Activated CD8-positive, alpha-beta T cell treated with anti-CD3 and anti-CD28 coated beads, Interleukin-2, amount 10 ng/mL, durations not matched to agents 7 days and 5 days (primary cell): ENCODE data around the gene GRK2. TPM values are rescaled to one million over a fixed set of nuclear protein-coding genes. Genes with fewer than 3 reads are reported as not detected.
"Not testable (repeated sequence)": the region's sequence is repeated elsewhere in the genome, so short reads cannot be mapped to it uniquely, and the experiment has no call there.

ENCODE experiments used
- ATAC-seq: fragments of 150-1000 bp; cut with Tn5 transposase; one replicate; pipeline ENCODE4 v1.10.0; 2021; ENCODE audit warnings: moderate library complexity
- CTCF ChIA-PET: fragments of 350-600 bp; sonication (Branson Sonifier 250); formaldehyde crosslinking; loops from one replicate; lab custom pipeline; 2021; ENCODE audit warnings: antibody characterized with exemption; lab: Charles Lee
- POLR2A ChIA-PET: fragments of 350-600 bp; sonication (Branson Sonifier 250); formaldehyde crosslinking; loops from one replicate; lab custom pipeline; 2021; ENCODE audit warnings: antibody characterized with exemption; lab: Charles Lee
- DNase-seq: peaks from one replicate; pipeline ENCODE4 v3.0.0-alpha.2; 2020
- H3K27ac Mint-ChIP-seq: one replicate; pipeline ENCODE4 v1.8.0; 2021; ENCODE audit warnings: mild to moderate bottlenecking, mixed read lengths
- H3K27me3 Mint-ChIP-seq: one replicate; pipeline ENCODE4 v1.8.0; 2021; ENCODE audit warnings: low read depth, mixed read lengths
- H3K36me3 Mint-ChIP-seq: one replicate; pipeline ENCODE4 v1.8.0; 2021; ENCODE audit warnings: low read depth, mixed read lengths
- H3K4me1 Mint-ChIP-seq: one replicate; pipeline ENCODE4 v1.8.0; 2021; ENCODE audit warnings: low read depth, mixed read lengths
- H3K4me3 Mint-ChIP-seq: one replicate; pipeline ENCODE4 v1.8.0; 2021; ENCODE audit warnings: mild to moderate bottlenecking, mixed read lengths
- H3K9me3 Mint-ChIP-seq: one replicate; pipeline ENCODE4 v1.8.0; 2022; ENCODE audit warnings: mixed read lengths; ENCODE audit not compliant: insufficient read depth
- total RNA-seq, 2 experiments: library from RNA; stranded (reverse); gene quantifications; one replicate each; pipeline ENCODE4 v1.2.3, GENCODE V29; 2021

Gene GRK2
- total RNA-seq, 2 experiments from 2014 or later = 338 to 348 TPM

GRCh38 chr11:67317888-67318555 is 51.7 kb downstream of the GRK2 start:
- Mint-ChIP-seq H3K4me3 (peak overlapping the region; percentile 91), H3K27ac (peak overlapping the region; percentile 99), H3K36me3 (peaks cover 4% of the 10 kb centered on the region), H3K9me3 (no peaks in the 10 kb centered on the region), H3K4me1 (peaks cover 21% of the 10 kb centered on the region), H3K27me3 (peaks cover 2% of the 10 kb centered on the region)
- POLR2A ChIA-PET = interaction anchor here (0.6 to 1.6 kb wide), 14 partner anchors 16 to 174 kb away, joined by 3 to 16 read pairs (median 6); partner anchors contain the start of genes ANKRD13D and POLD4
- ATAC-seq (peak; percentile 46), DNase-seq (peak; percentile 36)
- CTCF ChIA-PET = interaction anchor here (0.5 to 9.9 kb wide), 33 partner anchors 12 to 264 kb away, joined by 3 to 116 read pairs (median 6); partner anchors contain the start of genes ANKRD13D, GRK2, POLD4 and PPP1CA

GRCh38 chr11:67318876-67319275 is 52.6 kb downstream of the GRK2 start:
- POLR2A ChIA-PET = interaction anchor here (0.6 to 1.6 kb wide), 4 partner anchors 16 to 174 kb away, joined by 3 to 5 read pairs (median 4); partner anchors contain the start of gene POLD4
- H3K4me1 Mint-ChIP-seq = peaks cover 14% of the 10 kb centered on the region

GRCh38 chr11:67320011-67320410 is 53.7 kb downstream of the GRK2 start:
- no peak for ATAC-seq
- Mint-ChIP-seq H3K27me3 (peaks cover 3% of the 10 kb centered on the region), H3K36me3 (peaks cover 4% of the 10 kb centered on the region), H3K9me3 (no peaks in the 10 kb centered on the region), H3K4me1 (peaks cover 10% of the 10 kb centered on the region), H3K27ac (no peak overlapping the region), H3K4me3 (no peak overlapping the region)
- POLR2A ChIA-PET = interaction anchor here (1.6 kb wide), 2 partner anchors 17 to 79 kb away, joined by 5 read pairs; no protein-coding TSS in a partner anchor
- CTCF ChIA-PET = interaction anchor here (0.6 to 9.9 kb wide), 9 partner anchors 26 to 106 kb away, joined by 3 to 116 read pairs (median 3); partner anchors contain the start of genes ANKRD13D and POLD4
- no peak for DNase-seq

More at GRCh38 chr11:67318876-67319275, 52.6 kb downstream of the GRK2 start:
- H3K4me3 Mint-ChIP-seq = peak overlapping the region; percentile 91
- CTCF ChIA-PET = interaction anchor here (1.0 to 9.9 kb wide), 7 partner anchors 27 to 73 kb away, joined by 3 to 116 read pairs (median 53); partner anchors contain the start of genes POLD4 and RAD9A
- not testable (repeated sequence) for H3K36me3 Mint-ChIP-seq, ATAC-seq, H3K27me3 Mint-ChIP-seq, DNase-seq, H3K27ac Mint-ChIP-seq, H3K9me3 Mint-ChIP-seq

- POLR2A ChIA-PET = no interaction called here
- Mint-ChIP-seq H3K27ac (no peak overlapping the region), H3K27me3 (peaks cover 3% of the 10 kb centered on the region), H3K9me3 (no peaks in the 10 kb centered on the region), H3K4me3 (no peak overlapping the region), H3K4me1 (peaks cover 8% of the 10 kb centered on the region), H3K36me3 (peaks cover 4% of the 10 kb centered on the region)
- DNase-seq = no peak
- CTCF ChIA-PET = interaction anchor here (1.0 to 9.9 kb wide), 6 partner anchors 25 to 67 kb away, joined by 3 to 116 read pairs (median 58); partner anchors contain the start of gene POLD4
- no peak for ATAC-seq
These were observed 54.4 kb downstream of the GRK2 start for GRCh38 chr11:67320691-67321090.

- no peak for ATAC-seq
- no peaks in the 10 kb centered on the region for H3K9me3 Mint-ChIP-seq
- CTCF ChIA-PET = interaction anchor here (1.0 to 9.9 kb wide), 6 partner anchors 24 to 68 kb away, joined by 3 to 116 read pairs (median 58); partner anchors contain the start of gene POLD4
- DNase-seq = no peak
- no peak overlapping the region for H3K27ac Mint-ChIP-seq
- H3K4me1 Mint-ChIP-seq = peaks cover 7% of the 10 kb centered on the region
- POLR2A ChIA-PET = interaction anchor here (0.6 to 1.6 kb wide), 5 partner anchors 24 to 80 kb away, joined by 3 to 7 read pairs (median 3); no protein-coding TSS in a partner anchor
- peaks cover 3% of the 10 kb centered on the region for H3K27me3 Mint-ChIP-seq
- peaks cover 4% of the 10 kb centered on the region for H3K36me3 Mint-ChIP-seq
- H3K4me3 Mint-ChIP-seq = no peak overlapping the region
These were observed 55.1 kb downstream of the GRK2 start for GRCh38 chr11:67321313-67321871.

GRCh38 chr11:67322049-67322448 is 55.8 kb downstream of the GRK2 start:
- CTCF ChIA-PET = interaction anchor here (1.1 to 9.9 kb wide), 6 partner anchors 24 to 64 kb away, joined by 3 to 116 read pairs (median 58); partner anchors contain the start of gene POLD4

GRCh38 chr11:67323526-67323925 is 57.3 kb downstream of the GRK2 start:
- H3K27ac Mint-ChIP-seq = no peak overlapping the region
- no peaks in the 10 kb centered on the region for H3K9me3 Mint-ChIP-seq
- H3K4me1 Mint-ChIP-seq = peaks cover 2% of the 10 kb centered on the region
- ATAC-seq = no peak
- no peak overlapping the region for H3K4me3 Mint-ChIP-seq
- no peak for DNase-seq
- no peaks in the 10 kb centered on the region for H3K36me3 Mint-ChIP-seq
- ChIA-PET POLR2A (interaction anchor here (1.1 kb wide), 1 partner anchor 21 kb away, joined by 4 read pairs; no protein-coding TSS in a partner anchor), CTCF (interaction anchor here (0.8 to 7.8 kb wide), 6 partner anchors 22 to 59 kb away, joined by 3 to 76 read pairs (median 30); partner anchors contain the start of gene POLD4)
- H3K27me3 Mint-ChIP-seq = peaks cover 2% of the 10 kb centered on the region

More at GRCh38 chr11:67322049-67322448, 55.8 kb downstream of the GRK2 start:
- Mint-ChIP-seq H3K9me3 (no peaks in the 10 kb centered on the region), H3K4me3 (no peak overlapping the region), H3K36me3 (peaks cover 4% of the 10 kb centered on the region), H3K4me1 (peaks cover 7% of the 10 kb centered on the region), H3K27me3 (peaks cover 3% of the 10 kb centered on the region), H3K27ac (no peak overlapping the region)
- DNase-seq (no peak), ATAC-seq (no peak)
- POLR2A ChIA-PET = interaction anchor here (1.1 to 1.6 kb wide), 4 partner anchors 23 to 60 kb away, joined by 3 to 7 read pairs (median 3); no protein-coding TSS in a partner anchor

GRCh38 chr11:67332081-67332691 is 65.9 kb downstream of the GRK2 start:
- no peaks in the 10 kb centered on the region for H3K36me3 Mint-ChIP-seq
- ChIA-PET CTCF (interaction anchor here (0.5 to 18.5 kb wide), 4 partner anchors 13 to 70 kb away, joined by 3 to 196 read pairs (median 8); partner anchors contain the start of gene POLD4), POLR2A (interaction anchor here (0.7 kb wide), 1 partner anchor 21 kb away, joined by 3 read pairs; the partner anchor contains the start of gene POLD4)
- no peaks in the 10 kb centered on the region for H3K4me1 Mint-ChIP-seq
- no peaks in the 10 kb centered on the region for H3K9me3 Mint-ChIP-seq
- ATAC-seq = no peak
- no peak overlapping the region for H3K4me3 Mint-ChIP-seq
- no peak overlapping the region for H3K27ac Mint-ChIP-seq
- no peaks in the 10 kb centered on the region for H3K27me3 Mint-ChIP-seq
- DNase-seq = no peak

Other genes starting within 250 kb of the GRK2 start
- gene SYT12, start 243.3 kb upstream of the GRK2 start, total RNA-seq = not detected
- not detected for gene RHOD, start 209.6 kb upstream of the GRK2 start, total RNA-seq
- gene KDM2A, start 147.2 kb upstream of the GRK2 start, total RNA-seq = 10 to 100 TPM; 90.3 to 93.1 TPM
- gene ANKRD13D, start 22.8 kb downstream of the GRK2 start, total RNA-seq = 100 to 1,000 TPM; 179 to 189 TPM
- gene SSH3, start 37.1 kb downstream of the GRK2 start, total RNA-seq = 10 to 100 TPM; 12.0 to 13.0 TPM
- gene POLD4, start 87.1 kb downstream of the GRK2 start, total RNA-seq = 10 to 100 TPM; 53.2 to 56.7 TPM
- gene CLCF1, start 107.1 kb downstream of the GRK2 start, total RNA-seq = under 1 TPM; 0.29 to 0.50 TPM
- gene RAD9A, start 125.5 kb downstream of the GRK2 start, total RNA-seq = 10 to 100 TPM; 59.5 to 60.4 TPM
- gene PPP1CA, start 135.4 kb downstream of the GRK2 start, total RNA-seq = 100 to 1,000 TPM; 429 to 434 TPM
- gene TBC1D10C, start 137.6 kb downstream of the GRK2 start, total RNA-seq = 100 to 1,000 TPM; 345 to 352 TPM
- gene CARNS1, start 149.2 kb downstream of the GRK2 start, total RNA-seq = 1 to 10 TPM; 4.8 to 4.9 TPM
- 10 to 100 TPM; 64.0 to 66.9 TPM for gene RPS6KB2, start 162.0 kb downstream of the GRK2 start, total RNA-seq
- 100 to 1,000 TPM; 445 to 447 TPM for gene PTPRCAP, start 171.2 kb downstream of the GRK2 start, total RNA-seq
- gene CORO1B, start 177.0 kb downstream of the GRK2 start, total RNA-seq = 100 to 1,000 TPM; 157 to 169 TPM
- not detected for gene GPR152, start 186.3 kb downstream of the GRK2 start, total RNA-seq
- gene CABP4, start 188.9 kb downstream of the GRK2 start, total RNA-seq = 1 to 10 TPM; 1.6 to 1.9 TPM
- gene TMEM134, start 202.8 kb downstream of the GRK2 start, total RNA-seq = 10 to 100 TPM; 39.6 to 42.5 TPM
- gene AIP, start 216.6 kb downstream of the GRK2 start, total RNA-seq = 100 to 1,000 TPM; 156 to 163 TPM
- gene PITPNM1, start 238.9 kb downstream of the GRK2 start, total RNA-seq = 100 to 1,000 TPM; 110 to 117 TPM
- 100 to 1,000 TPM; 168 to 175 TPM for gene CDK2AP2, start 241.7 kb downstream of the GRK2 start, total RNA-seq